ENCODE data around the gene SDHA.
"Not testable (repeated sequence)": the region's sequence is repeated elsewhere in the genome, so short reads cannot be mapped to it uniquely, and the experiment has no call there.

GRCh38 chr5:303741-304140 is 85.6 kb downstream of the SDHA start:
- TF ChIP-seq CTCF (IDR thresholded peaks at IDR 0.05; ENCODE audit: insufficient read depth, low read length, poor library complexity, severe bottlenecking); EZH2phosphoT487 (conservative IDR thresholded peaks at IDR 0.05; ENCODE audit: low read length): not testable (repeated sequence)

All from SU-DHL-6 (cell line).